Stimulated activated CD8-positive, alpha-beta memory T cell treated with anti-CD3 and anti-CD28 coated beads, Interleukin-12 subunit alpha, Interleukin-12 subunit beta, amount 100 ng/mL, for 24 hours (primary cell): ENCODE results near the gene PIEZO2.

Source experiments
- DNase-seq: peaks from one replicate; pipeline ENCODE4 v3.0.0-alpha.2; 2020; ENCODE audit errors: extremely low read depth

PIEZO2 gene

DNA sequence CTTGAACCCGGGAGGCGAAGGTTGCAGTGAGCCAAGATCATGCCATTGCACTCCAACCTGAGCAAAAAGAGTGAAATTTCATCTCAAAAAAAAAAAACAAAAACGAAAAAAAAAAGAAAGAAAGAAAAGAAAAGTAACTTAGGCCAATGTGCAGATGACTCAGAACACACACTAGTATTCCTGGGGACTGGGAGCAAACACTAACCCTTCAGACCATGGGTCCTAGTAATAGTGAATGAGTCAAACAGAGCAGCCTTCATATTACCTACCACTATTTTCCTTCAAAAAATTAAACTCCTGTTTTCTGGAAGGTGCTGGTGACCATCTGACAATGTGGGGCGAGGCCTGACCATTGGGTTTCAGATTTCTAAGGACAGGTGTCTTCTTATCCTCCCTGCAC lies 253.4 kb downstream of the PIEZO2 start:
- no peak for DNase-seq

DNA sequence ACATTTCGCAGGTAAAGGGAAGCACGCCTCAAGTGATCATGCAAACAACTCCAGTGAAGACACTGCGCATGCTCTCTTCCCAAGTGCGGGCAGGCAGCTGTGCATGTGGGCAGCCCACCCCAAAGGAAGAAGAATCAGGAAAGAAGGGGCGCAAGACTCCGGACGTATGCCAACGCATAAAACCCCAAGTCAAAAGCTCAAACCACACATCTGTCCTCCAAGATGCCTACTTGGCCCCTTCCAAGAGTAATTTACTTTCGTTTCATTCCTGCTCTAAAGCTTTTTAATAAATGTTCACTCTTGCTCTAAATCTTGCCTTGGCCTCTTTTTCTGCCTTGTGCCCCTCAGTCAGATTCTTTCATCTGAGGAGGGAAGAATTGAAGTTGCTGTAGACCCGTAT lies 254.9 kb downstream of the PIEZO2 start:
- no peak for DNase-seq

GRCh38 chr18:10893761-10894160 lies 255.6 kb downstream of the PIEZO2 start:
- DNase-seq, result no peak

- DNase-seq, result no peak
Observed at GRCh38 chr18:10893196-10893595, 256.2 kb downstream of the PIEZO2 start.

DNA sequence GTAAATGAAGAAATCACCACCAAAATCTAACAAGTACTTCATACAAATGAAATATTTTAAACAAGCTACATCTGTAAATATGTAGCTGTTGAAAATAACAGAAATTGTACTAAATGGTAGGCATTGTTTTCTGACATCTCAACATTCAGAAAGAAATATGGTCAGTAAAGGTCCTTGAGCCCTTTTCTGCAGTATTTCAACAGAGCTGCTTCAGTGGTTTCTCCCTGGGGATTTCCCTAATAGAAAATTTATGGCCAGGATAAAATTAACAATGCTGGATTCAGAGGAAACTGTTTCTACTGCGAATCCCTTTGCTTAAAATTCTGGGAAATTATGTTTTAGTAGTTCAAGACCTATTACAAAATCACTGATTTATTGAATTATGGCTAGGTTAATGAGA lies 256.6 kb downstream of the PIEZO2 start:
- DNase-seq, result no peak

DNA sequence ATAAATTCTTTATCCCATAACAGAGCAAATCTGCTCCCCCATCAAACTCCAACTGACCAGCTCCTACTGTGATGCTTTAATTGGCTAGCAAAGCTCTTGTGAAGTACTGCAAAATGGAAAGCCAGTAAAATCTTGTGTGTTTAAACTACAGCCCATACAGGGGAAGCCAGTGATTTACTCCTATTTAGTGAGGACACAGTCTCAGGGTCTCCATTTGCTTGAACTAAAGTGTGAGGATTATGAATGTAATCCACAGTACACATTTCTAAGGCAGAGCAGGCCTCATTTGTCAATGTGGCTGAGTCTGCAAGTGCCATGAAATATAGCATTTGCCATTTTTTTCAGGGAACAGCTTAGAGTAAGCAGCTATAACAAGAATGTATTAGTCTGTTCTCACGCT lies 259.3 kb downstream of the PIEZO2 start:
- DNase-seq, result no peak

GRCh38 chr18:10878703-10879102 lies 270.7 kb downstream of the PIEZO2 start:
- no peak for DNase-seq

DNA sequence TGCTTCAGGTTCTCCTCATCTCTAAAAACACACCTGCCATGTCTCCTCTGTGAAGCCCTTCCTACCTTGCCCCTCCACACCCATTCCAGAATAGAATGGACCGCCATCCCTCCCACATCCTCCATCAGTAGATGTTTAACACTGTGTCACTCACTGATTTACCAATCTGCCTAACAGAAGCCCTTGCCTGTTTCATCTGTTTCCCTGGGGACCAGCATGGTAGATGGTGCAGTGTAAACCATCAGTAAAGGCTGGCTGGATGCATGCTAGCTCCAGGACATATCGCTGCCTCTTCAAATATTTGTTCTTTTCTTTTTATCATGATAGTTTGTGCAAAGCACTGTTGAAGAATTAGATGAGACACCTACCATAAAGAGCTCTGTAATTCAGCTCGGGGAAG lies 271.4 kb downstream of the PIEZO2 start:
- DNase-seq, result no peak

DNA sequence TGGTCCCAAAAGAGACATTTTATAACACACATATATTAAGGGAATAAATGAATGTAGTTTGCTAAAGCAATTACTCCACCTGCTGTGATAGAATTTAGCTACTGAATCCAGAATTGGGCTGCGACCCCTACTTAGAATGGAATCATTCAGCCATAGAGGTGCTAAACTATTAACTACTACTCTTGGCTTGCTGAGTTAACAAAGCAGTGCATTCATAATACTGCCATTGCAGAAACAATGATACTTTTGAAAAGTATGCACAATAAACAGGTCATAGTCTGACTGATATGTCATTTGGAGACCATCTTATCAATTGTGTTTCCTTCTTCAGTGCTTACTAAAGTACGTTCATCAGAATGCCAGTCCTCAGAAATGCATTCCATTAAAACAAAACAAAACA lies 273.6 kb downstream of the PIEZO2 start:
- DNase-seq, result no peak

DNA sequence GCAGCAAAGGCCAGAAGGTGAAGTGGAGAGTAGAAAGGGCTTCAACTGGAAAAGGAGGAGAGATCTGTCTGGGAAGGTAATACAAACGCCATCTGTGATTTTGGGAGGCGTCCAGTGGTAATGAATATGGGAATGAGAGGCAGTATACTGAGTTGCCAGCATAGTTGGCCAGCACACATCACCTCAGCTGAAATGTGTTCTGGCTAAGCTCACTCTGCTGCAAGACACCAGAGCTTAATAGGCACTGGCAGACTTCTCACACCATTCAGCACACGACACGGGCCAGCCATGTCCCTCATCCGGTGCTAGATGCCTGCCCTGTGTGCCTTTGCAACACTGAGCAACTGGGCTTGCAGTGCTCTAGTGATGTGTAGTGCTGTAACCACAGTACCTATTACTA lies 277.1 kb downstream of the PIEZO2 start:
- no peak for DNase-seq

DNA sequence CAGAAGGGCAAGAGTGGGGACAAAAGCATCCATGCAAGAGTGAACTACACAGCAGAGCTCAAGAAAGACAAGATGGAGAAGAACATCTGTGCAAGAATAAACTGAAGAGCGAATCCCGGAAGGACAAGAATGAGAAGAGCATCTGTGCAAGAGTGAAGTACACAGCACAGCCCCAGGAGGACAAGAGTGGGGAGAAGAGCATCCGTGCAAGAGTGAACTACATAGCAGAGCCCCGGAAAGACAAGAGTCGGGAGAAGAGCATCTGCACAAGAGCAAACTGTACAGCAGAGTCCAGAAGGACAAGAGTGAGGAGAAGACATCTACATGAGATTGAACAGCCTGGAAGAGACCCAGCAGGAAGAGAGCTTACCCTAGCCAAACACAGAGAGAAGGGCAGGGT lies 284.6 kb downstream of the PIEZO2 start:
- DNase-seq, result no peak

- no peak for DNase-seq
Observed at GRCh38 chr18:10863026-10863425, 286.3 kb downstream of the PIEZO2 start.

- DNase-seq, result no peak
Observed at GRCh38 chr18:10860928-10861327, 288.4 kb downstream of the PIEZO2 start.

DNA sequence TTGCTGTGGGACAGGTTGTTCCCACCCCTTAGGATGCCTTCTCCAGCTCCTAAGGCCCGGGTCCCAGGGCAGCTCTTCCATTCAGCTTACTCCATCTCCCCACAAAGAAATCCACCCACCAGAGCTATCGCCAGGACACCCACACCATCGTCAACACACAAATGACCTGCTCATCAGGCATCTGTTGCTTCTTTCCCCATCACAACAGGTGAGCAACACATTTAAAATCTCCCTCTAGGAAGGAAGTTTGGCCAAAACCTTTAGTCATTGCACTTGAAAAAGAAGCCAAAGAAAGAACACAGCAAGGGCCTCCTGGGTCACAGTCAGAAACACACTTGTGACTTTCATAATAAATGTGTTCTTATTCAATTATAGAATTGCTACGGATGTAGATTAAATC lies 289.0 kb downstream of the PIEZO2 start:
- no peak for DNase-seq

DNA sequence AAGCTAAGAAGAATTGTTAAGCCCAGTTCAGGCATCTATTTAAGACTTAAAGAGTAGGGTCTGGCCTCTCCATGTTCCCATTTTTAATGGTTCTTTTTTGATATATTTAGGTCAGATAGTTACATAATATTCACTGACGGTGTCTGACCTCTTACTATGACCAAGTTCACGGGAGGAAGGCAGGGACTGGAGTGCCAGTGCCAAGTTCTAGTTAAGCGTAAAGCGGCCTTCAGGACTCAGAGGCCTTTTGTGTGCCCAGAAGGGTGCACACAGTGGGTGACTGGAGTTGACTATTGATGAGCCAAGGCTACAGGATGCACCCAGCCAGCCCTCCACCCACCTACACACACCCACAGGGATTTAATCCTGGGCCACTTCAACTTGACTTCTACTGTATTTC lies 290.9 kb downstream of the PIEZO2 start:
- DNase-seq, result no peak

GRCh38 chr18:10856132-10856531 lies 293.2 kb downstream of the PIEZO2 start:
- DNase-seq, result no peak

DNA sequence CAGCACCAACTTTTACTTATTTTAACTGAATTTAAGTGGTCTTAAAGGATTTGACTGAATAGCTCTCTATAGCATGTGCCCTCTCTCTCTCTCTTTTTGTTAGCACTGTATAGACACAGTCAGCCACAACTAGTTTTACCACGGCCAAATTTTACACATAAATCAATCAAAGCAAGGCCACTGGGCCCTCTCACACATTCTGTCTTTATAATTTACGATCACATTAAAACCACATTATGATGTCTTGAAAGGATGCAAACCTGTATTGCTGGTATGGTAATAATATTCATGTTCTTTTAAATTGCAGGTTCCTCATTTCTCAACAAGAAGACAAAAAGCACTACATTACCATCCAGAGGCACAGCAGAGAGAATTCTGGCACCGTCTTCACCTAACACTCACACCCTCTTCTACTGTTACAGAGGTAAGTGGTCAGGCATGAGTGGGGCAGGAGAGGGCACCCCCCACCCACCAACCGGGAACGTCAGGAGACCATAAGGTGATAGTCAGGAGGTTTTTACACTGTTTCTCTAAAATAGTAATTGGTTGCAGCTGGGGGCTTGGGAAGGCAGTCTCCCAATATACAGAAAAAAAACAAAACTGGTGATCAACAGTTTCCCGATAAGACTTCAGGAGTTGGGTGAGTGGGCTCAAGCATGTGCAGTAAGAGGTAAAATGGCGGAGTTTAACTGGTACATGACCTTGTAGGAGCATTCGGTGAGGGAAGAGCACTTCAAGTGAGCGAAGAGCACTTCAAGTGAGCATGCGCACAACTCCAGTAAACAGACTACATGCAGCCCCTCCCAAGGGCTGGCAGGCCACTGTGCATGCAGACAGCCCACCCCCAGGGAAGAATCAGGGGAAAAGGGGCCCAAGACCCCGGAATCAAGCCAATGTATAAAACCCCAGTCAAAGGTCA lies 296.7 kb downstream of the PIEZO2 start:
- DNase-seq, result no peak

GRCh38 chr18:10851824-10852319 lies 297.5 kb downstream of the PIEZO2 start:
- DNase-seq, result no peak

DNA sequence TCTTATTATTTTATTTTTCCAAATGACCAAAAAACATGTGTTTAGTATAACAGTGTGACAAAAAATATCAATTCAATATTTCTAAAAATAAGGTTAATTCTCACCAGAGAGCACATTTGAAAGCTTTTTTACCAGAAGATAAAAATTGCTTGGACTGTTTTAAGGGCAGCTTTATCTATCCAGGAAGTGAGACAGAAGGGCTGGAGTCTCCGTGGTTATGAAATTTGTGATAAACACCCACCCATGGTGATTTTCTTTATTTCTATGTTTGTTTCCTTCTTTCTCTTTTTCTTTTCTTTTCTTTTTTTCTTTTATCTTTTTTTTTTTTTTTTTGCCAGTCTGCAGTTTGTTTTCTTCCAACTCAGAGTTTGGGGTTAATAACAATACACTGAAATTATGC lies 298.5 kb downstream of the PIEZO2 start:
- no peak for DNase-seq

GRCh38 chr18:10850216-10850615 lies 299.2 kb downstream of the PIEZO2 start:
- no peak for DNase-seq

DNA sequence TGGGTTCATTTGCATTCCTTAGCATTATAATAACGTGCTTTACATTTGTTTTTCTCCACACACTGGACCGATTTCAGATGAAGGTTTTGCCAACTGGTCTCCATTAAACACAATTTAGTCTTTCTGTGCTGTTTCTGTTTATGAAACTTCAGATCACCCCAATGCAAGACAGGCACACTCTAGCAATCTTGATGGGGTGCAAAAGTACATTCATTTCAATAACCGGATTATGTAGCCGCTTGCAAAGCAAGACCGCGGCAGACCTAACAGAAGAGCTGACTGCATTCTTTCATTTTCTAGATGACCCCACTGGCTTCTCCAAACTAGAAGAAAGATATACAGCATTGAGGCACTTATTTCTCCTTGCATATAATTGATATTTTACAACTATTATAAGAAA lies 301.5 kb downstream of the PIEZO2 start:
- DNase-seq, result no peak

- DNase-seq, result no peak
Observed at GRCh38 chr18:10847408-10847790, 302.0 kb downstream of the PIEZO2 start.

GRCh38 chr18:10846657-10847407 lies 302.5 kb downstream of the PIEZO2 start:
- no peak for DNase-seq
